AG10803 (cell line): Measurements from ENCODE around the gene EPB42.

Experiments
- DNase-seq: peaks from one replicate; pipeline ENCODE4 v3.0.0; 2010; ENCODE audit warnings: low read depth
- H3K4me3 ChIP-seq: 2 replicates; pipeline ENCODE4 v1.5.1; 2011; ENCODE audit warnings: mild to moderate bottlenecking, low read length, control low read depth
- TF ChIP-seq, protein P1 (sequence below): conservative IDR thresholded peaks from 2 replicates; pipeline ENCODE4 v1.5.1; 2011; ENCODE audit warnings: mild to moderate bottlenecking, low read length, control low read depth, inconsistent platforms

EPB42 gene

DNA sequence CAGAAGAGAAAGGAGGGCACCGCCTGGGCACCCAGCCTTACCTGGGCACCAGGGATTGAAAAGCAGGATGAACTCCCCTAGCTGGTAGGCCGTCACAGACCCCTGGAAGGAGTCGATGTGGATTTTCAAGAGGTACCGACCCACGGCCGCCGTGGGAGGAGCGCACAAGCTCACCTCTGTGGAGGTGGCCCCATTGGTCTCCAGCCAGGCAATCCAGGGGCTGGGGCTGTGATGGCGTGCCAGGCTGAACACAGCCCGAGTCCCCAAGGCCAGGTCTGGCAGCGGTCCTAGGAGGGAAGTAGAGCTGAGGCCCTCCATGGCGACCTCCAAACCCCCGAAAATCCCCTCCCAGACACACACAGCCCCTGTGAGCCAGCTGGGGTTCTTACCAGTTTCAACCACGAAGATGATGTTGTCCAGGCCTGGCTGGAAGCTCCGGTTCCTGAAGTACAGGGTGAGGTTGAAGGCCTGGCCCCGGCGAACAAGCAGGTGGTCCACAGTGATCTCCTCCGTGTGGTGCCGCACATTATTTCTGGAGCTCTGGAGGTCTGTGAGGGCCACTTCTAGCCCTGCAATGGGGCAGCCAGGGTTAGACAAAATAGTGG lies 39.3 kb upstream of the EPB42 start:
- TF ChIP-seq, protein P1, sequence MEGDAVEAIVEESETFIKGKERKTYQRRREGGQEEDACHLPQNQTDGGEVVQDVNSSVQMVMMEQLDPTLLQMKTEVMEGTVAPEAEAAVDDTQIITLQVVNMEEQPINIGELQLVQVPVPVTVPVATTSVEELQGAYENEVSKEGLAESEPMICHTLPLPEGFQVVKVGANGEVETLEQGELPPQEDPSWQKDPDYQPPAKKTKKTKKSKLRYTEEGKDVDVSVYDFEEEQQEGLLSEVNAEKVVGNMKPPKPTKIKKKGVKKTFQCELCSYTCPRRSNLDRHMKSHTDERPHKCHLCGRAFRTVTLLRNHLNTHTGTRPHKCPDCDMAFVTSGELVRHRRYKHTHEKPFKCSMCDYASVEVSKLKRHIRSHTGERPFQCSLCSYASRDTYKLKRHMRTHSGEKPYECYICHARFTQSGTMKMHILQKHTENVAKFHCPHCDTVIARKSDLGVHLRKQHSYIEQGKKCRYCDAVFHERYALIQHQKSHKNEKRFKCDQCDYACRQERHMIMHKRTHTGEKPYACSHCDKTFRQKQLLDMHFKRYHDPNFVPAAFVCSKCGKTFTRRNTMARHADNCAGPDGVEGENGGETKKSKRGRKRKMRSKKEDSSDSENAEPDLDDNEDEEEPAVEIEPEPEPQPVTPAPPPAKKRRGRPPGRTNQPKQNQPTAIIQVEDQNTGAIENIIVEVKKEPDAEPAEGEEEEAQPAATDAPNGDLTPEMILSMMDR, result no peak
- DNase-seq, result no peak

DNA sequence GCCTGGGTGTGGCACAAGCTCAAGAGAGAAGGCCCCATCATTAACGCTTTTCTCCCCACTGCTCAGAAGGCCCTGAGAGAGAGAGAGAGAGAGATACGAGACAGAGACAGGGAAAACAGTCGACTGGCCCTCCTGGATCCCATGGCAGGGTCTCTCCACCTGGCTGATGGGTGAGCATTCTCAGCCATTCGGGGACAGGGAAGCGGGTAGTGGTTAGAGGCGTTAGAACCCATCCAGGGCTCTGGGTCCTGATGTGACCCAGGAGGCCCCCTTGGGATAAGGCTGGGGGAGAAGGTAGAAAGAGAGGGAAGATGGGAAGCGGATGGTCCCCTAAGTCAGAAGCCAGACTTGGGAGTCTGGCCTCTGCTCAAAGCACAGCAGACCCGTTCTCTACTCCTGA lies 38.0 kb upstream of the EPB42 start:
- DNase-seq, result no peak
- TF ChIP-seq, protein P1, result no peak
- H3K4me3 ChIP-seq, result no peak overlapping the region

More for the DNA sequence above, 39.3 kb upstream of the EPB42 start:
- H3K4me3 ChIP-seq, result no peak overlapping the region

DNA sequence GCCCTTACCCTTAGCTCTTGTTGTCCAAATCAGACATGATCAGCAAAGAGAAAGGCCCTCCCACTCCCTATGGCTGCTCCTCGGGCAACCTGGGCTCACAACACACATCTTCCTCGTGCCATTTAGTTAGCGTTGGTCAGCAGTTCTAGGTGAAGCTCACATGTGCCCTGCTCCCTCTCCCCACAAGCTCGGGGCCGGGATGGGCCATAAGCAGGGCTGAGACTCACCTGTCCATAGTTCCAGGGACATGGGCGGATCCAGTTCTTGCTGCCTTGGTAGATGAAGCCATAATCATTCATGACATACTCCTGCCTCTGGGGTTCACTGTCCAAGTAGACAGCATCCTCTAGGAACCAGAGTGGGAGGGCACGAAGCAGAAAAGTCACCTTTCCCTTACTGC lies 35.5 kb upstream of the EPB42 start:
- TF ChIP-seq, protein P1, result no peak
- DNase-seq, result no peak
- no peak overlapping the region for H3K4me3 ChIP-seq

DNA sequence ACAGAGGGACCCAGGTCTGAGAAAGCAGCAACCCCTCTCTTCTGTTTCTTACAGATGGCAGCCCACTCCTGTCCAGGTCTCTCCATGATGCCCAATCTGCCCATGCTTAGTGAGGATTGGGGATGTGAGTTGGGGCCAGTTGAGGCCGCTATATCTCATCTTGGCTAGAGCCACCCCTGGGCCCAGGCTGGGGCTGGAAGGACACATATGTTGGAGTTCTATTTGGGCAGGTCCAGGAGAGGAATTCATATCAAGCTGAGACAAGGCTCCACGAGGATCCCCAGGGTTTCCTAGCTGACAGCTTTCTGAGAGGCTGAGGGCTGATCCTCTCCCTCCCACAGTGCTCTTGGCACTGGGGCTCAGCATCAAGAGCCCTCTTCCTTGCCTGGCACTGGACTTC lies 34.6 kb upstream of the EPB42 start:
- no peak for DNase-seq
- H3K4me3 ChIP-seq, result no peak overlapping the region
- TF ChIP-seq, protein P1, result no peak

DNA sequence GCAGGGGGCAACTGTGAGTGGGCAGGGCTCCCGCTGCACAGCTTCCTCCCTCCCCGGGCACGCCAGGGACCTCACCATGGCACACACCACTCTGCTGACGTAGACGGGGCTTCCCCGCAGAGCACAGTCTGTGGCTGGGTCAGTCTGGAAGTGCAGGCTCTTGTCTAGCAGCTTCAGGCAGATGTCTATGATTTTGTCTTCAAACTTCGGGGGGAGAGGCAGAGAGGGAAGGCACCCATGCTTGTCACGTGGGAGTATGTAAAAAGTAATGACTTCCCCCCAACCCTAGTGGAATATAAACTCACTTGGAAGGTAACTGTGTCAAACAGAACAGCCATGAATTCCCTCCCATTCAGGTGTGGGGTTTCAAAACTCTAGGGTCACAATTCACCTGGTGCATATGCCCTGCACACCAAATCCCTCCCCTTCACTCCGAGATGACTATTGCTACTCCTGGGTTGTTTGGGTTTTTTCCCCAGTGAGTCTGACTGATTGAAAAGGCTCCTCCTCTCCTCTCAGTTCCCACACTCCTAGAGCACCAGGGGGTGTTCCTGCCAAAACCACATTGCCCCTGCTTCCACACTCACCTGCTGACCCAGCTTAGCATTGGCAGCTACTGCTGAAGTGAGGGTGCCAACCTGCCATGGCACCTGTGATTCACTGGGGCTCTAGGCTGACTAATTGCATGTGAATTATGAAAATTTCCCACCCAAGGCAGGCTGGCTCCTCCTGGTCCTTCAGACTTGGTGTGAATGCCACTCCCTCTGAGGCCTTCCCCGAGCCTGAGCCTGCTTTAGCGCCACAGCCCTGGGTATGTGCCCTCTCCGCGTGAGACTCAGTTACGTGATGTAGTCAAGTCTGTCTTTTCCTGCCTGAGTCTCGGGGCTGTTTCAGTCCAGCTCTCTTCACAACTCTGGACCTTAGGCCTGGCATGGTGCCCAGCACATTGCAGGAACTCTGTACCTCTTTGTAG lies 32.9 kb upstream of the EPB42 start:
- H3K4me3 ChIP-seq, result no peak overlapping the region
- DNase-seq, result peak; percentile 18
- TF ChIP-seq, protein P1, result no peak

DNA sequence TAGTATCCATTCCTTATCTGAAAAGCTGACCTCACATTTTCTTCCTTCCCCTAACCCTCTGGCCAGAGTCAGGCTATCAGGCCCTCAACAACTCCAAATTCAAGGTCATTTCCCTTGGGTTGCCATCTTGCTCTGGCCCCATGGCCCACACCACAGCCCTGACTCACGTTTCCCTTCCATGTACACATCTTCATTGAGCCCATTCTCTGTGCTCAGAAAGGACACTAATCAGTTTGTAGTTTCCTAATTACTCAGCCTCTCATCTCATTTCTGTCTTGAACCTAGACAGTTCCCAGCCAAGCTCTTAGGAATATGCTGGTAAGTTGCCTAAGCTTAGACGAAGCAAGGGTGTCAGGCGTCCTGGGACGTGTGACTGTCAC lies 31.0 kb upstream of the EPB42 start:
- TF ChIP-seq, protein P1, result no peak
- H3K4me3 ChIP-seq, result no peak overlapping the region
- DNase-seq, result no peak
